ENCODE measurements around the gene FHAD1. TPM values are rescaled to one million over a fixed set of nuclear protein-coding genes. Genes with fewer than 3 reads are reported as not detected.
"Not testable (repeated sequence)": the region's sequence is repeated elsewhere in the genome, so short reads cannot be mapped to it uniquely, and the experiment has no call there.

The FHAD1 gene
- polyA plus RNA-seq, 12 donors = 0.88 to 2.4 (median 1.6) TPM; not detected in 2

DNA sequence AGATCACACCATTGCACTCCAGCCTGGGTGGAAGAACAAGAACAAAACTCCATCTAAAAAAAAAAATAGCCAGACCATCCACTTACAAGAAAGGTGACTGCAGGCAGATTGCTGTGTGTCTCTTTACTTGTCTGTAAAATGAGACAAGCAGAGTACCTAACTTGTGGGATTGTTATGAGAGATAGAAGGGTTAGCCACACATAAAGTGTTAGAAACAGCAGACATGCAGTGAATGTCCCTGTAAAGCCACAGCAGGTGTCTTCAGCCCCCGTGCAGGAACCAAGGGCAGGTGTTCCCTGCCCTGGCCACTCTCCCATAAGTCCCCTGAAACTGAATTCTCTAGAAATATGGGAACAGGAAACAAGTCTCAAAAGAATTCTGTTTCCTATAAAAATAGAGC is 121.9 kb downstream of the FHAD1 start:
- no peak for DNase-seq

GRCh38 chr1:15370268-15370667 is 123.2 kb downstream of the FHAD1 start:
- DNase-seq = no peak

GRCh38 chr1:15370781-15371520 is 123.9 kb downstream of the FHAD1 start:
- peak; percentile 79 for DNase-seq

DNA sequence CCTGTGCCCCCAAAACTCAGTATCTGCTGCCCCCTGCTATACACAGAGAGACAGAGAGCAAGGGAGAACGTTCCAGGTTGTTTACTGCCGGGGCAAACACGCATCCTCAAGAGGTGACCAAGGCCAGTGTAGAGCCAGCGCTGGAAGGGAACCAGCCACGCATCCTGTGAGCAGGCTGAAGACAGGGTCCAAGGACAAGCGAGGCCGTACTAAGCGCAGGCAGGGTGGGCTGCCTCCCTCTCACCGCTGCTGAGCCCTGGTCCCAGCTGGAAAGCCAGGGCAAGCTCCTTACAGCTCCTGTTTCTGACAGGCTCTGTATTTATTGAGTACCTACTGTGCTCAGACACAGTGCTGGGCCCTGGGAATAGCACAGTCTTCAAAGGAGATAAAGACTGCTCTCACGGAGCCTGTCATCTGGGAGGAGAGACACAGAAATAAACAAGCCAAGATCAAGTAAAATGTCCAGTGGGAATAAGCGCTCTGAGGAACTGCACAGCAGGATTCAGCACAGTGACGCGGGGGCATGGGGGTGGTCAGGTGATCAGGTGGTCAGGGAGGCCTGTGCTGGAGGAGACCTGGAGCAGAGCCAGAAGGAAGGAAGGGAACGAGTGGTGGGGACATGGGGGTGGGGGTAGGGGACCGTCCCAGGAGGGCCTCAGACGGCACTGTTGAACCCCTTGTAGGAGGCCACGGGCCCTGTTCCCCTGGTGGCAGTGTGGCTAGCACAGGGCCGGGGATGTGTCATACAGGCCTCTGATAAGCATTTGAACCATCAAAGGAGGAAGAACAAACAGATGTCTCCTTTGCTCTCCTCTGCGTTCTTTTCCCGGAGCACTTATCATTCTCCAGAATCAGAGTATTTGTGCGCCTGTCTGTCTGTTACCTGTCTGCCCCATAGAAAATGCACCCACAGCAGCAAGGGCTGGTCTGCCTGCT is 124.9 kb downstream of the FHAD1 start:
- no peak for DNase-seq

DNA sequence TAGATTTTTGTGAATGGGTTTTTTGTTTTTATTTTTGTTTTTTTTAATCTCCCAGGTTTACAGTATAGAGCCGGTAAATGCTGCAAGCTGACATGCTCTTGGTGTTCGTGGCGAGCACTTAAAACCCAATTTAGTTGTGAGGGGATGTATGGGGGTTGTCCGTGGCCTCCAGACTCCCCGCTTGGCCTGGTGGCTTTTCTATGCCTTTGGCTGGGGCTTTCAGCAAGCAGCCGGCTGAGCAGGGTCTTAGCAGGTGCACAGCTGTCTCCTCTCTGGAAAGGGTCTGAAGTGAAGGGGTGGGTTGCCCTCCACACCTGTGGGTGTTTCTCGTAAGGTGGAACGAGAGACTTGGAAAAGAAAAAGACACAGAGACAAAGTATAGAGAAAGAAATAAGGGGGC is 131.7 kb downstream of the FHAD1 start:
- DNase-seq = no peak

DNA sequence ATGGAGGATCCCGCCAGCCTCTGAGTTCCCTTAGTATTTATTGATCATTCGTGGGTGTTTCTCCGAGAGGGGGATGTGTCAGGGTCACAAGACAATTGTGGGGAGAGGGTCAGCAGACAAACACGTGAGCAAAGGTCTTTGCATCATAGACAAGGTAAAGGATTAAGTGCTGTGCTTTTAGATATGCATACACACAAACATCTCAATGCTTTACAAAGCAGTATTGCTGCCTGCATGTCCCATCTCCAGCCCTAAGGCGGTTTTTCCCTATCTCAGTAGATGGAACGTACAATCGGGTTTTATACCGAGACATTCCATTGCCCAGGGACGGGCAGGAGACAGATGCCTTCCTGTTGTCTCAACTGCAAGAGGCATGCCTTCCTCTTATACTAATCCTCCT is 132.1 kb downstream of the FHAD1 start:
- DNase-seq = not testable (repeated sequence)

- no peak for DNase-seq
Observed at GRCh38 chr1:15380601-15381508, 133.8 kb downstream of the FHAD1 start.

GRCh38 chr1:15381805-15382204 is 134.8 kb downstream of the FHAD1 start:
- no peak for DNase-seq

DNA sequence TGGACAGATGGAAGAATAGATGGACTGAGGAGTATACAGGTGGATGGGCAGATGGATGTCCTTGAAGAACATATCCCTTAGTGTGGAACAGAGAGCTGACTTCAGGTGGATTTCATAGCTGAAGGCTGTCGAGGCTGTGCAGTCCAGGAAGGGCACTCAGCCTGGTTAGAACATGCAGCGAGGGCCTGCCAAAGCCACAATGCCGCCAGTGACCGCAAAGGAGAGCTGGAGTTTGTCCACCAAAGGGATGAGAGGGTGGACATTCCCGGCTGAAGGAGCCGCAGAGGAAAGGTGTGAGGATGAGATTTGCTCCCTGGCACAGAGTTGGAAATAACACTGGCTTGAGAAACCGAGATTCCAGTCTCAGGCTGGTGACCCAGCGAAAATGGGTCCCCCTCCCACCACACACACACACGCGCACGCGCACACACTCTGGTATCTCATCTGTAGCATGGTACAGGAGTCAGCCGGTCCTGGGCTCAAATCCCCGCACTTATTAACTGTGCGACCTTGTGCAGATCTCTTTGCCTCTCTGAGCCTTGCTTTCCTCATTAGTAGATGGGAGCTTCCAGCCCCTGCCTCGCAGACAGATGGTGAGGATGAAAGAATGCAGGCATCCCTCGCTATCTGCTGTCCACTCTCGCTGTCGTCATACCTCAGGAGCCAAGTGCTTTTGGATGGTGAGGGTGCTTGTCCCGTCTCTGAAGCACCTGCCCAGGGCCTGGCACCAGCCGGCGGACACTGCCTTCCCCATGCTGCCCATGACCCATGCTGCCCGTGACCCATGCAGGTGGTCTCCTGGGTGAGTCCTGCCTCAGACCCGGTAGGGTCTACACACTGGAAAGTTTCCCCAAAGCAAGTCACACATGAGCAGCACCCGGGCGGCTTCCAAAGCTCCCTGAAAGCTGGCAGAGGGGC is 135.8 kb downstream of the FHAD1 start:
- DNase-seq = no peak

DNA sequence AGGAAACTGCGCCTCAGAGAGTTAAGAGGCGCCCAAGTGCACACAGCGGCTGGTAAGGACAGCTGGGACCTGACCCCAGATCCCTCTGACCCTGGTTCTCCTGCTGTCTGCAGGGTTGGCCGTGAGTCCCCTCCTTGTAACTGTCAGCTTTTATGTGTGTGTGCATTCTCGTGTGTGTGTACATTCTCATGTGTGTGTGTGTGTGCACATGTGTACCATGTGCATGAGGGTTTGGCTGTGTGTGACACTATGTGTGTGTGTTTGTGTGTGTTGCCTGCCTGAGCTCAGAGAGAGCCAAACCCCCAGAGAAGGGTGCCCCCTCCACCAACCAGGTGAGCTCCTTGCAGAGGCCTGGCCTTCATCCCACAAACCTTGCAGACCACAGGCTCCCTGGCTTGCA is 136.8 kb downstream of the FHAD1 start:
- no peak for DNase-seq

DNA sequence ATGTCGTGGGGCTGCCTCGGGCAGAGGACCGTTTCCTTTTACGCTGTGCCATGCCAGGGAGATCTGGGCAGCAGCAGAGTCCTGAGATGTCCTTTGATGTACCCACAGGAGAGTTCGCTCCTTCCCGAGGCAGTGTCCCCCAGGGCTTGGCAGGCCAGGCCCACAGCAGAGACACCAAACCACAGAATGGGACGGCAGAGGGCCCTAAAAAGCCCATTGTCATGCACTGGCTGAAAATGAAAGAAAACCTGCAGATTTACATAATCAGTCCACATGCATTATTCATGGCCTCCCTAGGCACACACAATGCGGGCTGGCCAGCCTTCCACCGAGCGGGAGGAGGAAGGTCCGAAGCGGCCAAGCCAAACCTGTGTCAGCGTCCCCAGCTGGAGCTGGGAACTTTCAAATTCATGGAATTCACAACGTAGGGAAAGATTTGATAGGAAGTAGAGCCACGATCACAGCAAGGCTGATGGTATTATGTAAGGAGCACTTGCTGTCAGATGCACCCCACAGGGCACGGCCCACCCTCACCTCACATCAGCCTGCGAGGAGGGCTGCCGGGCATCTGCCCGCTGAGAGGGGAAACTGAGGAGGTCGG is 137.4 kb downstream of the FHAD1 start:
- DNase-seq = no peak

DNA sequence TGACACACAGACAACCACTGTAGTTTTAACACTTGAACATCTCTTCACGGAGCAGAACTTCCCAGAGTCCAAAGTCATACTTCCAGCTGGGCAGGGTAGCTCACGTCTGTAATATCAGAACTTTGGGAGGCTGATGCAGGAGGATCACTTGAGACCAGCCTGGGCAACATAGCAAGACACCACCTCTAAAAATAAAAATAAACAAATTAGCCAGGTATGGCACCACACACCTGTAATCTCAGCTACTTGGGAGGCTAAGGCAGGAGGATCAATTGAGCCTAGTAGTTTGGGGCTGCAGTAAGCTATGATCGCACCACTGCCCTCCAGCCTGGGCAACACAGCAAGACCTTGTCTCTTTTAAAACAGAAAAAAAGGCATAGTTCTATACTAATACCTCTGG is 138.4 kb downstream of the FHAD1 start:
- DNase-seq = no peak

- no peak for DNase-seq
Observed at GRCh38 chr1:15386164-15386749, 139.2 kb downstream of the FHAD1 start.

DNA sequence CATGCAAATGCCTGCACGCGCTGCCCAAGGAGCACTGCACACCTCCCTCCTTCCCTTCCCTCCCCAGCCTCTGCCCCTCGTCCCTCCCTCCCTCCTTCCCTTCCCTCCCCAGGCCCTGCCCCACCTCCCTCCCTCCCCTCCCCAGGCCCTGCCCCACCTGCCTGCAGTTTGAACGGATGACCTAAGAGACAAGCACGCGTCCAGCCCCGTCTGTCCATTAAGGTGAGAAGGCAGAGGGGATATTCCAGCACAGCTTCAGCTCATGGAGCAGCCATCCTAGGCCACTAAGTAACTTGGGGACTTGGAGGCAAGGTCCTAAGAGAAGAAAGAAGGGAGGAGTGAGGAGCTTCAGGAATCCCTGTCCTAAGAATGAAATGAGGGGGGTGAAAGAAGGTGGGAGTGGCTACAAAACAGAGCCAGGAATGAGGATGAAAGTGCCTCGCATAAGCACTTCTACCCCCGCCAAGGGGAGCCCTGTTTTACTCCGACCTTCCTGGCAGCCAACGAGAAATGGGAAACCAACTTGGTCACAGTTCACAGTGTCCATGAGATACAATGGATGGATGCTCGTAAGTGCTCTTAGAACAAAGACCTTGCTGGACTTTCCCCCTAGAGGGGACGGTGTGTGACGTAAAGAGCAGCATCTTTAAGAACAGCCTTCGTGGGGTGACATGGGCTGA is 141.3 kb downstream of the FHAD1 start:
- DNase-seq = no peak

DNA sequence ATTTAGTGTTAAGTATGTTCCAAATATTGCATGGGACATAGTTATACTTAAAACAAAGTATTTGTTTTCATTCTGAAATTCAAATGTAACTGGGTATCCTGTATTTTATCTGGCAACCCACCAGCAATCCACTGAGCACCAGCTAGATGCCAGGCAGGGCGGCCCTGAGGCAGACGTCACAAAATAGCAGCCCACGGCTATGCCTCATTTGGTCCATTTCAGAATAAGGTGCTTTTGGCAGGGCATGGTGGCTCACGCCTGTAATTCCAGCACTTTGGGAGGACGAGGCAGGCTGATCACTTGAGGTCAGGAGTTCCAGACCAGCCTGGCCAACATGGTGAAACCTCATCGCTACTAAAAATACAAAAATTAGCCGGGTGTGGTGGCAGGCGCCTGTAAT is 142.8 kb downstream of the FHAD1 start:
- DNase-seq = not testable (repeated sequence)

DNA sequence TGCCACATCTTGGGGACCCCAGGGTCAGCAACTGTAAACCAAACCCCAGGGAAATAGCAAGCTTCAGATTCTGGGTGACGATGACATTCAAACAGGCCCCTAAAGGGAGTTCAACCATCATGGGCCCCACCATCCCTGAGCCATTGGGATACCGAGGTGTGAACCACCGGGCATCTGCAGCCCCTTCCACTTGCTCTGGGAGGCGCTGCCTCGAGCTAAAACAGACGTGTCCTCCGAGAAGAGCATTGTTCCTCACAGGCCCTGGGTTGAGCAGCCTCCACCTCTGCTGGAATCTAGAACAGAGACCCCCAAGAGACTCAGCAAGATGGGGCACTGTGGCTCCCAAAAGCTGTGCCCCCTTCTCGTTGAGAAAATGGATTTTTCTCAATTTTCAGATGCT is 143.6 kb downstream of the FHAD1 start:
- no peak for DNase-seq

DNA sequence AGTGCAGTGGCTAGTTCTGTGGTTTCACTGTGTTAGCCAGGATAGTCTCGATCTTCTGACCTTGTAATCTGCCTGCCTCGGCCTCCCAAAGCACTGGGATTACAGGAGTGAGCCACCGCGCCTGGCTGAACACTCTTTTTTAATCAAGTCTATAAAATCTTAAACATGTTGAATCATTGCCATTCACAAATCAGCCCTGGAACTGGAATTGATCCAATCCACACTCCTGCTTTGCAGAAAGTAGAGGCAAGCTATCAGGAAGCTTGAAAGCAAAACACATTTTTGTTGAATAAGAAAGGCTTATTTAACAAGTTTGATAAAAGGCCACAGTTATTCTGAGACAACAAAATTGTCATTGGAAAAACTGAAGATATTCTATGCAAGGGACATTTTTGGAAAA is 144.3 kb downstream of the FHAD1 start:
- no peak for DNase-seq

DNA sequence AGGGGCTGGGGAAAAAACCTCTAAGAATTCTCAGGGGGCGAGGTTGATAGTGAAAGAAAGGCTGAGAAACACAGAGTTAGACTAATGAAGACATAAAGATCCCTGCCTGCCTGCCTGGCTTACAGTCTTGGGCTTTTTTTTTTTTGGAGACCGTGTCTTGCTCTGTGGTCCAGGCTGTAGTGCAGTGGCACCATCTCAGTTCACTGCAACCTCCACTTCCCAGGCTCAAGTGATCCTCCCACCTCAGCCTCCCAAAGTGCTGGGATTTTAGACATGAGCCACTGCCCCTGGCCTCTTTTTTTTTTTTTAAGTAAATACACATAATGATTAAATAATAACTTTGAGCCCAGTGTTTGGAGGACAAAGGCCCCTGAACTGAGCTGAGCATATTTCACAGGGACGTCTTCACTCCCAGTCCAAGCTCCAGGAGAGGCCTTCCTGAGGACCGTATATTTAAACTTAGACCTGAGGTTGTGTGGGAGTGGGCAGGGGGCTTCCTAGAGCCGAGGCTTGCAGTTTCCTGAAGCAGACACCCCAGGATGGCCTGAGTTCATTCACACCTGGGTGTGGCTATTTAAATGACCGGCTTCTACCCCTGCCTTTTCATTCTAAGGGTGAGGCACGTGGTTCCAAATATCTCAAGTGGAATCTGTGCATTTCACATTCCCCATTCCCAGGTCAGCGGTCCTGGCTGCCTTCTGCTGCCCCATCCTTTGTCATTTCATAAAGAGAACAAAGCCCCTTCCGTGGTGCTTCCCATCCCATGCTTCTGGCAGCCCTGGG is 146.6 kb downstream of the FHAD1 start:
- no peak for DNase-seq

DNA sequence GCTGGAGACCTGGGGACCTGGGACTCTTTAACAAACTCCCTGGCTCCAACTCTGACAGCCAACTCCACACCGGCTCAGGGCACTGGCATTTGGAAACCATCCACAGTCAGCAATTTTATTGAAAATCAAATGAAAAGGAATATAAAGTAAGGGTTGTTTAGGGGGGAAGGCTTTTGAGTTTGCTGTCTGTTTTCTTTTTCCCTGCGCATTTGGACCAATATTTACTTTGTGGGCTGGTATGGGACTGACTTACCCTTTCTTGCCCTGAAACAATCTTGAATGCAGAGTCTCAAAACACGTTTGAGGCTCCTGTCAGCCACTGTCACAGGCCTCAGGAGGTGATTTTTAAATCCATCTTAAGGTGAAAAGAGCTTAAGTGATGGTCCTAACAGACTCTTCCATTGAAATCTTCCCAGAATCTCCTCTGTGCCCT is 147.3 kb downstream of the FHAD1 start:
- no peak for DNase-seq
